ENCODE results near the gene MYCBPAP. TPM values are rescaled to one million over a fixed set of nuclear protein-coding genes. Genes with fewer than 3 reads are reported as not detected.
A peak's percentile ranks its signal among the peaks of the same experiment; 100 is the strongest.

Gene MYCBPAP
- total RNA-seq, 6 experiments from 2014 or later: 0.51 TPM; not detected in 5

- ATAC-seq (no peak), DNase-seq (no peak)
- Histone ChIP-seq H3K27ac (no peak overlapping the region), H3K9me3 (no peaks in the 10 kb centered on the region), H3K4me3 (no peak overlapping the region), H3K4me1 (peaks cover 0 to 11% (median 0%) of the 10 kb centered on the region in 4 donors), H3K36me3 (no peaks in the 10 kb centered on the region), H3K27me3 (no peaks in the 10 kb centered on the region)
- TF ChIP-seq POLR2A (IDR thresholded peaks at IDR 0.05) (no peak), CTCF (IDR thresholded peaks at IDR 0.05) (no peak)
- intact Hi-C loops (cut with DNase I): no loop called here
- 62% methylated on average over 3 of the region's 3 CpGs for WGBS (ENCODE audit: insufficient coverage, low coverage, low lambda C conversion rate, missing lambda C conversion rate)
Observed at GRCh38 chr17:50511058-50511457, 2.8 kb downstream of the MYCBPAP start.

- Histone ChIP-seq H3K27me3 (no peaks in the 10 kb centered on the region), H3K9me3 (no peaks in the 10 kb centered on the region), H3K36me3 (no peaks in the 10 kb centered on the region), H3K27ac (no peak overlapping the region), H3K4me1 (peaks cover 0 to 7% (median 0%) of the 10 kb centered on the region in 4 donors), H3K4me3 (no peak overlapping the region)
- ATAC-seq (no peak), DNase-seq (no peak)
- intact Hi-C loops (cut with DNase I): no loop called here
- 60% methylated on average over 3 of the region's 4 CpGs for WGBS (ENCODE audit: insufficient coverage, low coverage, low lambda C conversion rate, missing lambda C conversion rate)
- TF ChIP-seq CTCF (IDR thresholded peaks at IDR 0.05) (no peak), POLR2A (IDR thresholded peaks at IDR 0.05) (no peak)
Observed at GRCh38 chr17:50513495-50513894, 5.3 kb downstream of the MYCBPAP start.

GRCh38 chr17:50514388-50514787 is 6.1 kb downstream of the MYCBPAP start:
- intact Hi-C loops (cut with DNase I): no loop called here
- 53% methylated on average over 3 of the region's 3 CpGs for WGBS (ENCODE audit: insufficient coverage, low coverage, low lambda C conversion rate, missing lambda C conversion rate)
- DNase-seq: no peak

GRCh38 chr17:50514936-50515702 is 6.9 kb downstream of the MYCBPAP start:
- H3K4me1 ChIP-seq: peaks cover 0 to 7% (median 0%) of the 10 kb centered on the region in 4 donors
- H3K27me3 ChIP-seq: no peaks in the 10 kb centered on the region
- no peak for TF ChIP-seq CTCF (IDR thresholded peaks at IDR 0.05)
- TF ChIP-seq POLR2A (IDR thresholded peaks at IDR 0.05): no peak
- H3K4me3 ChIP-seq: no peak overlapping the region
- intact Hi-C loops (cut with DNase I): no loop called here
- 55% methylated on average over 6 of the region's 6 CpGs for WGBS (ENCODE audit: insufficient coverage, low coverage, low lambda C conversion rate, missing lambda C conversion rate)
- H3K27ac ChIP-seq: no peak overlapping the region
- ATAC-seq: peak; percentile 88 to 96 (median 92)
- H3K9me3 ChIP-seq: no peaks in the 10 kb centered on the region
- peak; percentile 74 to 92 (median 84) for DNase-seq
- no peaks in the 10 kb centered on the region for H3K36me3 ChIP-seq

More at GRCh38 chr17:50514388-50514787, 6.1 kb downstream of the MYCBPAP start:
- peaks cover 0 to 7% (median 0%) of the 10 kb centered on the region in 4 donors for H3K4me1 ChIP-seq
- H3K27me3 ChIP-seq: no peaks in the 10 kb centered on the region
- no peaks in the 10 kb centered on the region for H3K36me3 ChIP-seq
- H3K9me3 ChIP-seq: no peaks in the 10 kb centered on the region
- TF ChIP-seq CTCF (IDR thresholded peaks at IDR 0.05): no peak
- no peak for TF ChIP-seq POLR2A (IDR thresholded peaks at IDR 0.05)
- ATAC-seq: no peak
- H3K27ac ChIP-seq: no peak overlapping the region
- no peak overlapping the region for H3K4me3 ChIP-seq

All from right lobe of liver (tissue), 6 donors.